ENCODE data around the gene IGSF10.
A peak's percentile ranks its signal among the peaks of the same experiment; 100 is the strongest.
"Not testable (repeated sequence)": the region's sequence is repeated elsewhere in the genome, so short reads cannot be mapped to it uniquely, and the experiment has no call there.

Gene IGSF10

GRCh38 chr3:151460774-151461450 lies at the start of gene IGSF10:
Gene IGSF10 (minus strand): TSS chr3:151461061. CDS start chr3:151458709, 2,352 bp downstream.
- DNase-seq: peak; percentile 40

GRCh38 chr3:151509468-151510135 lies 48.7 kb upstream of the IGSF10 start:
- not testable (repeated sequence) for DNase-seq

GRCh38 chr3:151504606-151505005 lies 43.7 kb upstream of the IGSF10 start:
- no peak for DNase-seq

GRCh38 chr3:151503074-151503473 lies 42.2 kb upstream of the IGSF10 start:
- DNase-seq: no peak

- no peak for DNase-seq
Measured at GRCh38 chr3:151501923-151502632, 41.2 kb upstream of the IGSF10 start.

- no peak for DNase-seq
Measured at GRCh38 chr3:151501171-151501922, 40.5 kb upstream of the IGSF10 start.

- DNase-seq: no peak
Measured at GRCh38 chr3:151499168-151499567, 38.3 kb upstream of the IGSF10 start.

- DNase-seq: no peak
Measured at GRCh38 chr3:151491525-151491924, 30.7 kb upstream of the IGSF10 start.

GRCh38 chr3:151487833-151488232 lies 27.0 kb upstream of the IGSF10 start:
- DNase-seq: not testable (repeated sequence)

- no peak for DNase-seq
Measured at GRCh38 chr3:151483961-151484520, 23.2 kb upstream of the IGSF10 start.

- no peak for DNase-seq
Measured at GRCh38 chr3:151483488-151483887, 22.6 kb upstream of the IGSF10 start.

GRCh38 chr3:151480492-151480891 lies 19.6 kb upstream of the IGSF10 start:
- DNase-seq: no peak

GRCh38 chr3:151479452-151479851 lies 18.6 kb upstream of the IGSF10 start:
- DNase-seq: no peak

- no peak for DNase-seq
Measured at GRCh38 chr3:151478335-151478697, 17.5 kb upstream of the IGSF10 start.

GRCh38 chr3:151477591-151478334 lies 16.9 kb upstream of the IGSF10 start:
- DNase-seq: no peak

GRCh38 chr3:151476344-151477018 lies 15.6 kb upstream of the IGSF10 start:
- no peak for DNase-seq

GRCh38 chr3:151468284-151468917 lies 7.5 kb upstream of the IGSF10 start:
- DNase-seq: peak; percentile 66

- DNase-seq: no peak
Measured at GRCh38 chr3:151467069-151467468, 6.2 kb upstream of the IGSF10 start.

GRCh38 chr3:151462991-151463390 lies 2.1 kb upstream of the IGSF10 start:
- DNase-seq: no peak

- DNase-seq: no peak
Measured at GRCh38 chr3:151462278-151462780, 1.5 kb upstream of the IGSF10 start.

GRCh38 chr3:151460228-151460627 lies 633 bp downstream of the IGSF10 start:
- no peak for DNase-seq

Data from NCI-H1105 (cell line).